Islet precursor cell (in vitro differentiated cells): Measurements from ENCODE around the gene RBMX2.
"Not testable (repeated sequence)": the region's sequence is repeated elsewhere in the genome, so short reads cannot be mapped to it uniquely, and the experiment has no call there.

Experiments used
- DNase-seq: peaks from one replicate; pipeline ENCODE4 v3.0.0-alpha.2; 2018

Gene RBMX2

GRCh38 chrX:130401415-130402207 is at the start of gene RBMX2:
Gene RBMX2 (plus strand): TSS chrX:130401987. CDS start chrX:130402033, 46 bp downstream.
- peak; percentile 88 for DNase-seq

GRCh38 chrX:130352050-130352449 is 49.7 kb upstream of the RBMX2 start:
- not testable (repeated sequence) for DNase-seq

GRCh38 chrX:130376077-130376476 is 25.7 kb upstream of the RBMX2 start:
- DNase-seq, result no peak

DNA sequence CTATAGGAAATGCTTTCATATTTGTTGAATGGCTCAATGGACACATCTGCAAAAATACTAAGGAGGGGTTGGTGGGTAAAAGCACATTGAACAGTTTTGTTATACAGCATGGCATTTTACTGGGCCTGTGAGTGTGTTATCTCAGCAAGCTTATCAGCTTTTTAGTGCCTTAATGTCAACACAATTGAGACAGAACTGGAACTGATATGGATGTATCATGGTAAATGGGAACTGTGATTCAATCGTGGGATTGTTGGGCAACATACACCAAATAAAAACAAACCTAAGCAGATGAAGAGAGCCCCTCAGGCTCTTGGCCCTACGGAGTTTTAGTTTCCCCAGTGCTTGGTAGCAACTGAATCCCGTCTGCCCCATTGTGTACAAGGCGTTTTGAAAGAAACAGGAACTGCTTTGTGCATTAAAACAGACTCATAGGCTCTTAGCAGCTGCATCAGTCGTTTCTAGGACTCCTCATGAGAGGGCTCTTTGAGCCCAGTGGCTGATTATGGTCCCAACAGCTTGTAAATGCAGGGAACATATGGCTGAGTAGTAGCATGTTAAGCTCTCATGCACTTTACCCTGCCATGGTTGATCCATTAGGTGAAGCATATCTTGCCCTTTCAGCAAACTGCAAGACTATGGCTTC is 23.6 kb upstream of the RBMX2 start:
- DNase-seq, result no peak

GRCh38 chrX:130385520-130385919 is 16.3 kb upstream of the RBMX2 start, which contains the start of gene GPR119:
Gene GPR119 (minus strand): TSS chrX:130385674. CDS start chrX:130385447, 227 bp downstream.
- DNase-seq, result no peak

DNA sequence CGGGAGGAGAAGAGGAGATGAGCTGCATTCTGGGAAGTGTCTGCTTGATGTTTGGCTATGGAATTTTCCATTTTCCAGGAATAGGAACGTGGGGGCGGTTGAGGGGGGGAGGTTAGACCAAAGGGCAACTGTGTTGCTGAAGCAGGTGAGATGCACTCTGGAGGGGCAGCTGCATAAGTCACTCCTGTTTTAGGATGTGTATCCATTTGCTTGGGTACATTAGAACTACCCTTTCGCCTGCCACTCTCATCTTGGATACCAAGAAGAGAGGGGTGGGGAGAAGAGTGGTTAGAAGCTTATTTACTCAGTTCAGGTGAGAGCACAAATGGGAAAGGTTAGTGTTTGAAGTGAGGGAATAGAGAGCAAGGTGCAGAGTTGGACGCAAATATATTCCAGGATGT is 15.4 kb upstream of the RBMX2 start:
- DNase-seq, result no peak

- DNase-seq, result peak; percentile 71
These were observed 8.2 kb upstream of the RBMX2 start for GRCh38 chrX:130393451-130394074.

DNA sequence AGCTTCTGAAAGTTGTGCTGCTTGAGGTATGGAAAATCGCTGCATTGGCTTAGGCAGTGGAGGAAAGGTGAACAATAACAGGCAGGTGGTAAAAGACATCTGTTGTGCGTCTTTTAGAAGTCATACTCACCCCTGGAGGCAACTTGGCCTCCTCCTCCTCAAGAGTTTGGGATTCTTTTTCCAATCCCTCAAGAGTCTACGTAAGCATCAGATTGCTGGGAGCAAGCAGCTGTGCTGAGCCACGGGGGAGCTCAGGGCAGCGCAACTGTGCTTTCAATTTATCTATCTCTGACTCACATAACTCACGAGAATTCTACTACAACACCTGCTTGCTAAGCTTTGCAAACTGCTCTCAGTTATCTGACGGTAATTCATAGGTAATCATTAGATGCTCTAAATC is 6.4 kb upstream of the RBMX2 start:
- no peak for DNase-seq

DNA sequence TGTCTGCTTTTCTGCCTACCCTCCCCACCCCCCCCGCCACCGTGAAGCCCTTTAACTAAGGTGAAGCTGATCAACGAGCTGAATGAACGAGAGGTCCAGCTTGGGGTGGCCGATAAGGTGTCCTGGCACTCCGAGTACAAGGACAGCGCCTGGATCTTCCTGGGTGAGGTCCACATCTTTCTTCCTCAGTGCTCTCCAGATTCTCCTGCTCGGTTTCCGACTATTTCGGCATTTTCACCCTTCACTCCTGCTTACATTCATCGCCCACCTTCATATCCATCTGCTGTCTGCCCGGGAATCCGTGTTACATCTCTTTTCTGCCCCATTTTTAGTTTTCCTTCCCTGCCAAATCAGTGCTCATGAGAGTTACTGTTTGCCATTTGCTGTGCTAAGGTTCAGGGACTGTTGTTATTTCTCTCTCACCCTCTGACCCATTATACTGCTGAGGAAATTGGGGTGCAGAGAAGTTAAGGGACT is 459 bp downstream of the RBMX2 start:
- no peak for DNase-seq

GRCh38 chrX:130413415-130413814 is 11.6 kb downstream of the RBMX2 start:
- DNase-seq, result no peak

GRCh38 chrX:130414800-130415199 is 13.0 kb downstream of the RBMX2 start:
- DNase-seq, result no peak

DNA sequence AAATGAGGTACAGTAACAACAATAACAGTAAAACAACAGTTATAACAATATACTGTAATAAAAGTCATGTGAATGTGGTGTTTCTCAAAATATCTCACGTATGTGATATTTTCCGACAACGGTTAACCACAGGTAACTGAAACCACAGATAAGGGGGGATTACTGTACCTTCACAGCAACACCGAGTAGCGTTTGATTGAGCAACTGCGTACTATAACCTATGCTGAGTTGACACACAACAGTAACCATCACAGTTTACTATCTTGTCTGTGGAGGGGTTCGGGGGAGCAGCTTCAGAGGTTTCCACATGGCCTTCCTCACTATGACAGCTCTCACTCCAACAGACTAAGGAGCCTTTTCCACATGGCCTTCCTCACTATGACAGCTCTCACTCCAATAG is 13.4 kb downstream of the RBMX2 start:
- DNase-seq, result no peak

- no peak for DNase-seq
These were observed 15.0 kb downstream of the RBMX2 start for GRCh38 chrX:130416785-130417184.

DNA sequence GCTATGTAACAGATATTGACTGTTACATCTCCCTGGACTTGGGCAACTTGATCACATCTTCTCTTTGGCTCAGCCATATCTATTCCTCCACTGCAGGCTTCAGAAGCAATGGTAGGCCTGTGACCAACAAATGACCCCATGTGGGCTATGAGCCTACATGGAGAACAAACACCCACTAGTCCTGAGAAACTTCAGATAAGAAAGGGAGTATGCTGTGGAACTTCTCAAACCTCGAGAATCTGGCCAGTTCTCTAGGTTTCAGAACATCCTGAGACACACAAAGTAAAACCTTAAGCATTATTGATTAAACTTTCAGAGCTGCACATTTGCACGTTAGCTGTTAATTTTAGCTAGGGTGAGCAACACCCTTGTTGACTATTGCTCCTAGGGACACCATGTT is 16.3 kb downstream of the RBMX2 start:
- no peak for DNase-seq

DNA sequence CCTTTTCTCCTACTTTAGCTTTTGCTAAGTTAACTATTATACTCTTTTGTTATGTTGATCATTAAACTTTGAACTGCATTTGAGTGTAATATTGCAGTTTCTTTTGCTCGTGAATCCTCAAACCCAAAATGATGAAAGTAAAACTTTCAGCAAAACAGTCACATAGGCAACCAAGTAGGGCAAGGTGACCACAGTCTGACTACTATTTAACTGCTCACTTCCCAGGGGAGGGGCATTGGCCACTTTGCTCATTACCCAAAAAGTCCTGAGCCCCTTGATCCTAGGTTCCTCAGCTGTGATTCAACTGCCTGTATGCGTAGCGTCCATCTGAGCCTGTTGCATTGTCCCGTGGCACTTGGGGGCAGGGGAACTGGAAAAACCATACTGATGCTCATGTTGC is 17.0 kb downstream of the RBMX2 start:
- DNase-seq, result no peak

DNA sequence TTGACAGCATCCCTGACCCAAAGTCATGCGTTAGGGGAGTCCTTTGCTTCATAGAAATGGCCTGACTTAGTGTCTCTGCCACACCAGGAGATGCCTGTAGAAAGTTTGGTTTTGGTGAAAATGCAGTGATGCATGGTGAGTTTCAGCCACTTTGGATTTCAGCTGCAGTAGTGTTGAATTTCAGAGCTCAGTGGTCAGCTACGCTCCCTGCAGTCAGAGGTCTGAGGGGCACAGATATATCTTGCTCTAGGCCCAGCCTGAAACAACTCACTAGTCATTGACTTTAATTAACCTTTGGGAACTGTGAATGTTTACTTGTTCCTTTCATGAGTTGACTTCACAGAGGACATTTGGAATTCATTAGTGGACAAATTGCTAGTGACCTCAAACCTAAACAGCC is 17.5 kb downstream of the RBMX2 start:
- no peak for DNase-seq

DNA sequence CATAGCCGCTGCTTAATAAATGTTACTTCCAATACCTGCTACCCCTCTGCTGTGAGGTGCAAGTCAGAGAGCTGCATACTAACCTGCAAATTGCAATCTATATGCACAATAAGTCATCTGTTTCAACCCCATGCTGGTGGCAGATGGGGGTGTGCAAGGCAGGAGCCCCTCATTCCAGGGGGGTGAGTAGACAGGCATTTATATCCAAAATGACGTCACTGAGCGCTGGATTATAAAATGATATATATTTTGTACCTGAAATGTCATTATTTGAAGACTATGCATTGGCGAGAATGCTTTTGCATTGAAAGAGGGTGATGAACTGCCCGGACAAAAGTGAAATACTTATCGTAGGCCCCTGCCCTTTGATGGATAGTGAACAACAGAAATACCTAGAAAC is 24.7 kb downstream of the RBMX2 start:
- no peak for DNase-seq

GRCh38 chrX:130429236-130429635 is 27.4 kb downstream of the RBMX2 start:
- DNase-seq, result not testable (repeated sequence)

DNA sequence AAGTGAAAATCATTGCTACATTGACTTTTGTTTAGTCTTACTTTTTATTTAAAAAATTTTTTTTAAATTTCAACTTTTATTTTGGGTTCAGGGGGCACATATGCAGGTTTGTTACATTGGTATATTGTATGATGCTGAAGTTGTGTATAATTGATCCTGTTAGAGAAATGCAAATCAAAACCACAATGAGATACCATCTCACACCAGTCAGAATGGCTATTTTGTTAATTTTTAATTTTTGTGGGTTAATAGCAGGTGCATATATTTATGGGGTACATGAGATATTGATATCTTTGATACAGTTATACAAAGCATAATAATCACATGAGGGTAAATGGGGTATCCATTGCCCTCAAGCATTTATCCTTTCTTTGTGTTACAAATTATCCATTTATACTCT is 34.1 kb downstream of the RBMX2 start:
- no peak for DNase-seq

- not testable (repeated sequence) for DNase-seq
These were observed 36.2 kb downstream of the RBMX2 start for GRCh38 chrX:130437996-130438395.

DNA sequence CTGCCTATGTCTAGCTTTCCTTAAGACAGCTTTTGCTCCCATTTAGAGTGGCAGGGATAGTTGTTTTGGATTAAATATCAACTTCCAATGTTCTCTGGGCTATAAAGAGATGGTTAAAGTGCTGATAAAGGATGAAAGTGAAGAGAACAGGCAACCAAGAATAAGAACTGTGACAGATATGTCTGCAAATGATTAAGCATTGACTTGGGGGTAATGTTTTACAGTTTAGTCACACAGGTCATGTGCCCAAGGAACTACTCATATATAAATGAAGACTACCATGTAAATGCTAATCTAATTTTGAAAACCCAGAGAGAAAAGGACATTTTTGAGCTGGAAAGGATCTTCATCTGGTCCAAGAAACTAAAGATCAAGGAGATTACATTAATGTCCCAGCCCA is 42.1 kb downstream of the RBMX2 start:
- no peak for DNase-seq

DNA sequence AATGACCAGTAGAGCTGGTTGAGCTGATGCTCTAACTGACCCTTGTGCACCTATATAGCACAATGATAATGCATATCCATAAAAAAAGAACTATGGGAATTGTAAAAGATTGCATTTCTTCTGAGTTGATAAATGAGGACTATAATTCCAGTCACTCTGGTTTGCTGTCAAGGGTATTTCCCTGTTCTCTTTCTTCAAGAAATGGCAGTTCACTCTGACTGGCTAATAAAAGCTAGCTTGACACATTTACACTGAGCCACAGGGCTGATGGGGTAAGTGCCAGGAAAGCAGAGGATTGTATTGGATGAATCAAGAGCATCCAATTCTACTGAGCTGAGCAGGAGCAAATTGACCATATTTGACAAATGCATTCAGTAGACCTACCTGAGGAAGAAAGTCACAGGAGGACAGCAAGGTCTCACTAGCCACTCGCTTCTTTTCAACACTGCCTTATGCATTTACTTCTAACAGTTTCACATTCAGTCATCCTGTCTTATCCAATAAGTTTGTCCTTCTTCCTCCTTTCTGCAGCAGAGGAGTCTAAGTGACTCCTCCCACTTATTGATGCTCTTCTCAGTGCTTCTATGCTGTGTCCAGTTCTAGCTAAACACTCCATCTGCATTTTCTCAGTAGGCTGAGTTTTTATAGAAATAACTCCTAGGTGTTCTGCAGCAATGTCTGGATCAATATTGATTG is 43.0 kb downstream of the RBMX2 start:
- no peak for DNase-seq

- no peak for DNase-seq
These were observed 45.2 kb downstream of the RBMX2 start for GRCh38 chrX:130446974-130447373.
